Adrenal gland (tissue), 12 donors: Measurements from ENCODE around the gene RAPGEF3. TPM values are rescaled to one million over a fixed set of nuclear protein-coding genes. Genes with fewer than 3 reads are reported as not detected.

Experiments used
- DNase-seq, 7 donors: peaks; one replicate each; pipeline ENCODE4 v3.0.0-alpha.2; 2019 to 2020
- H3K27ac ChIP-seq, 5 donors: fragments of 200-600 bp; sonication (generic) in 4 of 5; 1 replicate in 3 of 5; 2 replicates in 2 of 5; pipeline versions ENCODE4 v1.5.1 to v1.8.0; 2016 to 2020; ENCODE audit warnings: mild to moderate bottlenecking in 1 of 5
- H3K27me3 ChIP-seq: fragments of 200-600 bp; 2 replicates; pipeline ENCODE4 v1.8.0; 2021
- H3K36me3 ChIP-seq, 2 donors: fragments of 200-600 bp; replicated peaks in 1 of 2; 1 replicate in 1 of 2; 2 replicates in 1 of 2; pipeline versions ENCODE4 v1.5.1 to v1.8.0; 2018 to 2022
- H3K4me1 ChIP-seq, 2 donors: fragments of 200-600 bp; replicated peaks in 1 of 2; 1 replicate in 1 of 2; 2 replicates in 1 of 2; pipeline versions ENCODE4 v1.5.1 to v1.8.0; 2018 to 2021
- H3K4me3 ChIP-seq, 4 donors: fragments of 200-600 bp; sonication (generic) in 3 of 4; one replicate each; pipeline ENCODE4 v1.5.1; 2016 to 2018
- H3K9me3 ChIP-seq, 3 donors: fragments of 200-600 bp; sonication (generic) in 1 of 3; replicated peaks in 1 of 3; 1 replicate in 2 of 3; 2 replicates in 1 of 3; pipeline versions ENCODE4 v1.5.1 to v1.8.0; 2016 to 2021
- POLR2A ChIP-seq, 2 donors: fragments of 450-650 bp; IDR thresholded peaks; one replicate each; pipeline ENCODE4 v1.6.1; 2017; ENCODE audit warnings: antibody characterized with exemption in 2 of 2, mild to moderate bottlenecking in 2 of 2, moderate library complexity in 1 of 2
- WGBS, 4 donors: extraction: QIAGEN DNeasy Blood & Tissue Kit in 2 of 4; methylation state at CpG; one replicate each; pipeline versions ENCODE4 v1.1.5 to v1.1.7; 2013 to 2017; 5-methylcytosine and 5-hydroxymethylcytosine counted together
- intact Hi-C, 2 donors: fragments of 100-400 bp; cut with DNase I; formaldehyde crosslinking; loops; one replicate each; pipeline versions ENCODE4 v1.14.1 to v1.15.0; 2022 to 2023
- polyA plus RNA-seq, 3 donors: library from polyadenylated mRNA; stranded (reverse); fragments of 200-250 nt in 2 of 3; fragments of 350-450 nt in 1 of 3; fragmentation: Illumina TruSeq in 1 of 3; extraction: RNeasy Lipid Tissue Mini Kit (QIAGEN cat#74804) in 1 of 3; gene quantifications; one replicate each; pipeline ENCODE4 v1.2.3, GENCODE V29; 2013 to 2014
- total RNA-seq, 9 donors: library from RNA; depleted of rRNA in 4 of 9; stranded (reverse); fragments of >200 nt in 4 of 9; fragments of 120-200 nt in 1 of 9; fragmentation: NEBNext Ultra II Directional in 1 of 9; extraction: Animal tissue kit (Norgen Biotek cat#: 25700) in 1 of 9; gene quantifications; one replicate each; pipeline versions ENCODE4 v1.1.0 to v1.2.4, GENCODE V29; 2013 to 2023
- TF ChIP-seq, protein P1 (sequence below), 6 experiments: fragments of 450-650 bp in 4 of 6; fragments of 200-600 bp in 2 of 6; sonication (generic) in 1 of 6; IDR thresholded peaks; 1 replicate in 5 of 6; 2 replicates in 1 of 6; pipeline versions ENCODE4 v1.5.1 to v1.8.0; 2016 to 2021; ENCODE audit warnings: antibody characterized with exemption in 6 of 6, mild to moderate bottlenecking in 2 of 6, moderate library complexity in 1 of 6
- donor health status: healthy with polysubstance abuse.
- donor health status: Bipolar disorder and iron deficiency.
- donor health status: DM: yes; HTN: yes; CAD: no.
- donor health status: DM: no; HTN: no; CAD: no.
- donor health status: DM: no; HTN: no; CAD: no.
- donor health status: DM: yes; HTN: yes; CAD: no.

Gene RAPGEF3
- total and polyA plus RNA-seq, 12 donors, result 1.4 to 69.4 (median 9.3) TPM

DNA sequence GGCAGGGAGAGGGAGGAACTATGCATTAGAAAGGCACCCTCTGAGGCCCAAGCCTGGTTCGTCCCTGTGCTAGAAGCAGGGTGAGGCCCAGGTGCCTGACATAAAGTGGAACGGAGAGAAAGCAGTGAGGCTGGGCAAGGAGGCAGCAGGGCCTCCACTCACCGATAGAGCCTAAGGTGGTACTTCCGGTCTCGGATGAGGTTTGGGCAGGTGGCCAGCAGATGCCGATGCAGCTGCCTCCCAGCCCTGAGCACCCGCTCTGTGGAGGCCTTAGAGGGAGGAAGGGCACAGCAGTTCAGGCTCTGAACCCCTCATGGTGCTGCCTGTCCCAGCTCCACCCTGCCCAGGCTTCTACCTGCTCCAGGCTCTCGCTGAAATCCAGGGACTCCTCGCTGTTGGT is 7.1 kb downstream of the RAPGEF3 start:
- DNase-seq, result no peak
- no peaks in the 10 kb centered on the region for H3K9me3 ChIP-seq
- 88 to 94% (median 89%) methylated on average over 6 to 9 of the region's 9 CpGs for WGBS, 4 donors
- H3K4me3 ChIP-seq, result no peak overlapping the region
- no peaks in the 10 kb centered on the region for H3K4me1 ChIP-seq
- intact Hi-C loops, result no loop called here
- no peaks in the 10 kb centered on the region for H3K27me3 ChIP-seq
- H3K36me3 ChIP-seq, result no peaks in the 10 kb centered on the region
- H3K27ac ChIP-seq, result no peak overlapping the region
- TF ChIP-seq, protein P1, sequence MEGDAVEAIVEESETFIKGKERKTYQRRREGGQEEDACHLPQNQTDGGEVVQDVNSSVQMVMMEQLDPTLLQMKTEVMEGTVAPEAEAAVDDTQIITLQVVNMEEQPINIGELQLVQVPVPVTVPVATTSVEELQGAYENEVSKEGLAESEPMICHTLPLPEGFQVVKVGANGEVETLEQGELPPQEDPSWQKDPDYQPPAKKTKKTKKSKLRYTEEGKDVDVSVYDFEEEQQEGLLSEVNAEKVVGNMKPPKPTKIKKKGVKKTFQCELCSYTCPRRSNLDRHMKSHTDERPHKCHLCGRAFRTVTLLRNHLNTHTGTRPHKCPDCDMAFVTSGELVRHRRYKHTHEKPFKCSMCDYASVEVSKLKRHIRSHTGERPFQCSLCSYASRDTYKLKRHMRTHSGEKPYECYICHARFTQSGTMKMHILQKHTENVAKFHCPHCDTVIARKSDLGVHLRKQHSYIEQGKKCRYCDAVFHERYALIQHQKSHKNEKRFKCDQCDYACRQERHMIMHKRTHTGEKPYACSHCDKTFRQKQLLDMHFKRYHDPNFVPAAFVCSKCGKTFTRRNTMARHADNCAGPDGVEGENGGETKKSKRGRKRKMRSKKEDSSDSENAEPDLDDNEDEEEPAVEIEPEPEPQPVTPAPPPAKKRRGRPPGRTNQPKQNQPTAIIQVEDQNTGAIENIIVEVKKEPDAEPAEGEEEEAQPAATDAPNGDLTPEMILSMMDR (IDR thresholded peaks at IDR 0.05), result no peak
- TF ChIP-seq POLR2A (IDR thresholded peaks at IDR 0.05), result no peak

DNA sequence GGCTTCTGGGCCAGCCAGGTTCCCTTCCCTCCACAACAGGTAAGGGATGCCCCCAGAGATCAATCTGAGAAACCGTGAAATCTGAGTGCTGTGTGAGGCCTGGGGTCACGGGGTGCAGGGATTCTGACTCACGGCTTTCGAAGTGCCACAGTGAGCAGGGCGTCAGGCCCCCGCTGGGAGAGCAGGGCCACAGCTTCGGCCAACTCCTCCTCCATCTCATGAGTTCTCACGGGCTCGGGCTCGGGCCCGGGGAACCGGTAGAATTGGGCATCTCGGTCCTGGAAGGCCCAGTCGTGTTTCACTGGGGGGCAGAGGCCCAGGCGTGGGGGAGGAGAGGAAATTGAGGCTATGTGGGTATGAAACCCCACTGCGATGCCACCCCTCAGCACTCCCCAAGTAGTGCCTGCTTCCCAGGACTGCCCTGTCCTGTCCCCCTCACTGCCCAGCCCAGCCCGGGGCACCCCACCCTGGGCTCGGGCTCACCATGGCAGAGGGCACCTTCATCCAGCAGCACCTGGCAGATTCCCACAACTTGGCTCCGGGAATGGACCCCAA is 7.7 kb downstream of the RAPGEF3 start:
- intact Hi-C loops, result no loop called here
- no peak overlapping the region for H3K4me3 ChIP-seq
- TF ChIP-seq POLR2A (IDR thresholded peaks at IDR 0.05), result no peak
- TF ChIP-seq, protein P1 (IDR thresholded peaks at IDR 0.05), result no peak
- H3K36me3 ChIP-seq, result no peaks in the 10 kb centered on the region
- H3K9me3 ChIP-seq, result no peaks in the 10 kb centered on the region
- H3K27ac ChIP-seq, result no peak overlapping the region
- H3K4me1 ChIP-seq, result no peaks in the 10 kb centered on the region
- no peaks in the 10 kb centered on the region for H3K27me3 ChIP-seq
- DNase-seq, result no peak
- 87 to 92% (median 88%) methylated on average over 8 to 19 of the region's 19 CpGs for WGBS, 4 donors

DNA sequence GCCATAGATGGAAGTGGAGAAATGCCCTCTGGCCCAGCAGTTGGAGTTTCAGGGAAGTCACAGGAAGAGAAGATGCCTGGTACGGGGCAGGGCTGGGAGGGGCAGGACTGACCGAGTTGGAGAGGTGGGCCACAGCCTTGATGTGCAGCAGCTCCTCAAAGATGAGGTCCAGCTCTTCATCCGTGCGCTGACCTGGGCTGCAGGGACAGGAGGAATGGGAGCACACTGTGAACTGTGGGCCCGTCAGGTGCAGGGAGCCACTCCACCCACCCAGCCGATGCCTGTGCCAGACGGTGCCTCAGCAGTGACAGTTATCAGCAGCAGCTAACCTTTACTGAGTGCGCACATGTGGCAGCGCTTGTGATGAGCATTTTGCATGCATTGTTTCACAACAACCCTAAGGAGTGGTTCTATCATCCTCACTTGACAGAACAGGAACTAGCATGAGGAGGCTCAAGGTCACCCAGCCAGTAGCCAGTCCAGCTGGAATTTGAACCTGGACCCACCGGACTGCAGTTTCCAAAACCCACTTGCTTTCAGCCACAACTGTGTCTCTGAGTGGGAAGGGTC is 8.4 kb downstream of the RAPGEF3 start:
- no peak for DNase-seq
- H3K27me3 ChIP-seq, result no peaks in the 10 kb centered on the region
- TF ChIP-seq POLR2A (IDR thresholded peaks at IDR 0.05), result no peak
- TF ChIP-seq, protein P1 (IDR thresholded peaks at IDR 0.05), result no peak
- intact Hi-C loops, result no loop called here
- H3K9me3 ChIP-seq, result no peaks in the 10 kb centered on the region
- H3K4me1 ChIP-seq, result no peaks in the 10 kb centered on the region
- no peak overlapping the region for H3K27ac ChIP-seq
- H3K36me3 ChIP-seq, result no peaks in the 10 kb centered on the region
- H3K4me3 ChIP-seq, result no peak overlapping the region
- 87 to 89% (median 87%) methylated on average over 8 to 10 of the region's 10 CpGs for WGBS, 4 donors

DNA sequence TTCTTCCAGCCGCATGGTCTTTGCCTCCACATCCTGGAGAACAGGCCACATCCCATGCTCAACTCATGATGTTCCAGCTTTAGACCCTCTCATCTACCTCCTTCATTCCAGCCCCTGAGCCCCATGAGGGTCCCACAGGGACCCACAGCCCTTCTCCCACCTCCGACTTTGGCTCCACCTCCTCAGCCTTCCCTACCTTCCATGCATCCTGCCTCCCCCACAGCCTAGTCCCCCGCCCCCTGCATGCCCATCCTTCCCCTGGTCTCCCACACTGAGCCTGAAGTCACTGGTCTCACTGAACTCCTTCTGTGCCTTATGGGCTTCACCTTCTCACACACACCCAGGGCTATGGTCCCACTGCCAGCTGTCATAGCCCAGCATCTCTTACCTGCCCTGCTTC is 9.8 kb downstream of the RAPGEF3 start:
- 90 to 100% (median 96%) methylated on average over 3 of the region's 3 CpGs for WGBS, 4 donors
- H3K9me3 ChIP-seq, result no peaks in the 10 kb centered on the region
- no peak overlapping the region for H3K27ac ChIP-seq
- H3K4me3 ChIP-seq, result no peak overlapping the region
- H3K36me3 ChIP-seq, result no peaks in the 10 kb centered on the region
- no peak for TF ChIP-seq POLR2A (IDR thresholded peaks at IDR 0.05)
- H3K4me1 ChIP-seq, result no peaks in the 10 kb centered on the region
- DNase-seq, result no peak
- intact Hi-C loops, result loop anchor here in 1 of 2 donors (10.0 kb wide), 1 partner anchor 196 kb away; no protein-coding TSS in a partner anchor
- H3K27me3 ChIP-seq, result no peaks in the 10 kb centered on the region

DNA sequence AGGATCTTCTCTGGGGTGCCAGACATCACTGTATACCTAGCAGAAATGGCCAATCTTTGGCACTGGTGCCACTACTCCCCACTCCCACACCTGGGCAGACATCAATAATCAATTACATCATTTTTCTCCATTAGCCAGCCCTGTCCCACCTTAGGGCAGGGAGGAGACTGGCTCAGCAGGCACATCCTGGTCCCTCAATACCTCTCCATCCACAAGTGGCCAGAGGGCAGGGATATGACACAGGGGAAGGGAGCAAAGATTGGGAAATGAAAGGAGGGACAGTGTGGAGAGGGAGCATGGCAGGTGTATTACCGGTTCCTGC is 10.2 kb downstream of the RAPGEF3 start:
- Histone ChIP-seq H3K27ac (no peak overlapping the region), H3K4me3 (no peak overlapping the region), H3K9me3 (no peaks in the 10 kb centered on the region), H3K4me1 (no peaks in the 10 kb centered on the region), H3K27me3 (no peaks in the 10 kb centered on the region), H3K36me3 (no peaks in the 10 kb centered on the region)
- TF ChIP-seq, protein P1 (IDR thresholded peaks at IDR 0.05), result no peak
- no peak for TF ChIP-seq POLR2A (IDR thresholded peaks at IDR 0.05)
- no peak for DNase-seq
- intact Hi-C loops, result loop anchor here in 1 of 2 donors (10.0 kb wide), 1 partner anchor 196 kb away; no protein-coding TSS in a partner anchor
- 79 to 100% (median 88%) methylated on average over 1 of the region's 1 CpG for WGBS, 4 donors
